Measurements from ENCODE around the gene DTD2.

DTD2 gene

GRCh38 chr14:31400031-31400638 lies 57.2 kb downstream of the DTD2 start:
- TF ChIP-seq POU6F1 (CRISPR knock-in tag; IDR thresholded peaks at IDR 0.05; ENCODE audit: borderline replicate concordance, low read depth) (no peak), TSHZ2 (CRISPR knock-in tag; IDR thresholded peaks at IDR 0.05) (no peak)
- ATAC-seq: no peak
